GM12892 (cell line): ENCODE results near the gene NLRP2B.

Experiments
- POLR2A ChIP-seq: IDR thresholded peaks from 2 replicates; pipeline ENCODE4 v1.6.1; 2011; ENCODE audit warnings: low read depth, low read length, control low read depth
- POLR2AphosphoS5 ChIP-seq: IDR thresholded peaks from 2 replicates; pipeline ENCODE4 v1.6.1; 2011; ENCODE audit warnings: low read depth, low read length, control low read depth
- TAF1 ChIP-seq: IDR thresholded peaks from 2 replicates; pipeline ENCODE4 v1.6.1; 2011; ENCODE audit warnings: low read depth, mild to moderate bottlenecking, control low read depth, low read length, borderline replicate concordance

DNA sequence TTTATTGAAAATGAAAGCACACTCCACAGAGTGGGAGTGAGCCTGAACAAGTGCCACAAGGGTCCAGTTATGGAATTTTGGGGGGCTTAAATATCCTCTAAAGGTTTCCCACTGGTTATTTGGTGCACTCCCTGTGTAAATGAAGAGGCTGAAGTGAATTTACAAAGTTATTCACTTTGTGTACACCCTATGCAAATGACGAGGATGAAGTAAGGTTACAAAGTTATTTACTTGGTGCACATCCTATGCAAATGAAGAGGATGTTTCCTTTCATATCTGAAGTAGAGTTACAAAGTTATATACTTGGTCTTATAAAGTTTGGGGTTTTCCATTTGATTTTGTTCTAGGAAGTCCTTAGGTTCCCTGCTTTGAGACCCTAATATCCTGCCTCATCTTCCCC, 13.1 kb downstream of the NLRP2B start:
- TF ChIP-seq POLR2AphosphoS5 (no peak), TAF1 (no peak), POLR2A (no peak)
